Transverse colon (tissue), 4 donors: ENCODE measurements around the gene TMEM134. TPM values are rescaled to one million over a fixed set of nuclear protein-coding genes. Genes with fewer than 3 reads are reported as not detected.

Experiments used
- DNase-seq: peaks from one replicate; pipeline ENCODE4 v3.0.0-alpha.2; 2019
- H3K27ac ChIP-seq, 4 donors: fragments of 200-600 bp; sonication (generic); 2 replicates each; pipeline ENCODE4 v1.5.1; 2016 to 2018; ENCODE audit warnings: inconsistent platforms in 4 of 4
- H3K27me3 ChIP-seq: fragments of 200-600 bp; sonication (generic); 2 replicates; pipeline ENCODE4 v1.5.1; 2017; ENCODE audit warnings: inconsistent platforms
- H3K36me3 ChIP-seq, 4 donors: fragments of 200-600 bp; sonication (generic); 2 replicates each; pipeline ENCODE4 v1.5.1; 2017 to 2019; ENCODE audit warnings: inconsistent platforms in 4 of 4
- H3K4me1 ChIP-seq, 4 donors: fragments of 200-600 bp; sonication (generic); 2 replicates each; pipeline ENCODE4 v1.5.1; 2017 to 2020; ENCODE audit warnings: inconsistent platforms in 4 of 4
- H3K4me3 ChIP-seq, 4 donors: fragments of 200-600 bp; sonication (generic); 1 replicate in 1 of 4; 2 replicates in 3 of 4; pipeline versions ENCODE4 v1.5.1 to v1.6.1; 2017 to 2019; ENCODE audit warnings: inconsistent platforms in 4 of 4
- H3K9me3 ChIP-seq, 2 donors: fragments of 200-600 bp; sonication (generic); 2 replicates each; pipeline ENCODE4 v1.5.1; 2017 to 2019; ENCODE audit warnings: inconsistent platforms in 2 of 2
- EP300 ChIP-seq: sonication (generic); formaldehyde crosslinking; IDR thresholded peaks from one replicate; pipeline ENCODE4 v1.6.1; 2017; ENCODE audit warnings: antibody characterized with exemption, low read depth
- POLR2A ChIP-seq: fragments of 450-650 bp; IDR thresholded peaks from one replicate; pipeline ENCODE4 v1.6.1; 2016; ENCODE audit warnings: antibody characterized with exemption, mild to moderate bottlenecking, moderate library complexity
- POLR2AphosphoS5 ChIP-seq, 3 donors: sonication (generic); formaldehyde crosslinking; IDR thresholded peaks; one replicate each; pipeline ENCODE4 v1.6.1; 2016; ENCODE audit warnings: antibody characterized with exemption in 3 of 3
- WGBS, 2 donors: methylation state at CpG; one replicate each; pipeline ENCODE4 v1.1.5; 2018; ENCODE audit warnings: low coverage in 1 of 2; 5-methylcytosine and 5-hydroxymethylcytosine counted together
- in situ Hi-C, 4 donors: fragments of 200-750 bp; cut with MboI; loops; one replicate each; pipeline versions ENCODE4 v1.15.0 to v1.15.1; 2017; ENCODE audit warnings: low sequenced_read_pairs in 3 of 4, low pct_ligation_motif_present in 1 of 4, low pct_unique_long_range_greater_than_20kb in 1 of 4
- intact Hi-C: fragments of 100-400 bp; cut with DNase I; formaldehyde crosslinking; loops from one replicate; pipeline ENCODE4 v1.15.1; 2023; ENCODE audit warnings: low total_unique reads
- total RNA-seq, 4 donors: library from RNA; depleted of rRNA; stranded (reverse); fragments of >200 nt; gene quantifications; one replicate each; pipeline ENCODE4 v1.1.0, GENCODE V29; 2016
- TF ChIP-seq, protein P1 (sequence below), 5 experiments: fragments of 200-600 bp in 3 of 5; fragments of 450-650 bp in 2 of 5; sonication (generic) in 3 of 5; IDR thresholded peaks; 1 replicate in 2 of 5; 2 replicates in 3 of 5; pipeline ENCODE4 v1.5.1; 2016 to 2017; ENCODE audit warnings: antibody characterized with exemption in 5 of 5, inconsistent platforms in 3 of 5, mild to moderate bottlenecking in 2 of 5, moderate library complexity in 1 of 5

The TMEM134 gene
- total RNA-seq, 4 donors from 2014 or later, result 107 to 347 (median 115) TPM

DNA sequence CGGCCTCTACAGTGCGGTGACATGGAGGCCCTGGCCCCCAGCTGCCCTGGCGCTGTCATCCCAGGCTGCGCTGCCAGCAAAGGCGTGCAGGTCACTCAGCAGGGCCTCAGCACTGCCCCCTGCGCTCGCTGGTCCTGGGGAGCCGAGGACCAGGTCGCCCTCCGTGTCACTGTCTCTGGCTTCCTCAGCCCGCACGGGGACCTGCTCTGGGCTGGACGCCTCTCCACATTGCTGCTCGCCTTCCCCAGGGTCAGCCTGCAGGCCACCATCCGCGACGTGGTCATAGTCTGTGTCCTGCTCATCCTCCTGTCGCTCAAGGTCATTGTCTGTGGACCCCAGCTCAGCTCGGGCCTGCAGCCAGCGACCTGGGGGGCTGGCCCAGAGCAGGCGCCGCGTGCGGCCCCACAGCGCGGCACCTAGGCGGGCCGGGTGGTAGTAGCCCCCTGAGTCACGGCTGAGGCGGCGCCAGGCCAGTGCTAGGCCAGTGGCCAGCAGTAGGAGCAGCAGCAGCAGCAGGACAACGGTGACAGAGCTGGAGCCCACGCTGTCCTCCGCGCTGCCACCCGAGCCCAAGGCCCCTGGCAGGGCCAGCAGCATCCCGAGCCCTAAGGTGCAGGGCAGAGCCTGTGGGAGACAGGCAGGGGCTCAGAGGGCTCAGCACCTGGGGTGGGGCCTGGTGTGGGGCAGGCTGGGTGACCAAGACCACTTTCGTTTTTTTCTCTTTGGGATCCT lies 33.2 kb downstream of the TMEM134 start:
- H3K4me1 ChIP-seq, result peaks cover 0 to 24% (median 10%) of the 10 kb centered on the region in 4 donors
- no peak for DNase-seq
- WGBS, 2 donors, result 76% methylated on average over 33 of the region's 38 CpGs; no CpG with 5 or more reads in 1 of the 2 donors
- intact Hi-C loops, result no loop called here
- H3K27me3 ChIP-seq, result no peaks in the 10 kb centered on the region
- peak overlapping the region; percentile 72 to 83 (median 74) for H3K27ac ChIP-seq
- in situ Hi-C loops, result no loop called here
- H3K4me3 ChIP-seq, result peak overlapping the region in 1 of 4 donors; percentile 41
- TF ChIP-seq POLR2AphosphoS5 (IDR thresholded peaks at IDR 0.05) (peak in 1 of 3 donors; percentile 4), POLR2A (peak; percentile 13), EP300 (no peak)
- TF ChIP-seq, protein P1, sequence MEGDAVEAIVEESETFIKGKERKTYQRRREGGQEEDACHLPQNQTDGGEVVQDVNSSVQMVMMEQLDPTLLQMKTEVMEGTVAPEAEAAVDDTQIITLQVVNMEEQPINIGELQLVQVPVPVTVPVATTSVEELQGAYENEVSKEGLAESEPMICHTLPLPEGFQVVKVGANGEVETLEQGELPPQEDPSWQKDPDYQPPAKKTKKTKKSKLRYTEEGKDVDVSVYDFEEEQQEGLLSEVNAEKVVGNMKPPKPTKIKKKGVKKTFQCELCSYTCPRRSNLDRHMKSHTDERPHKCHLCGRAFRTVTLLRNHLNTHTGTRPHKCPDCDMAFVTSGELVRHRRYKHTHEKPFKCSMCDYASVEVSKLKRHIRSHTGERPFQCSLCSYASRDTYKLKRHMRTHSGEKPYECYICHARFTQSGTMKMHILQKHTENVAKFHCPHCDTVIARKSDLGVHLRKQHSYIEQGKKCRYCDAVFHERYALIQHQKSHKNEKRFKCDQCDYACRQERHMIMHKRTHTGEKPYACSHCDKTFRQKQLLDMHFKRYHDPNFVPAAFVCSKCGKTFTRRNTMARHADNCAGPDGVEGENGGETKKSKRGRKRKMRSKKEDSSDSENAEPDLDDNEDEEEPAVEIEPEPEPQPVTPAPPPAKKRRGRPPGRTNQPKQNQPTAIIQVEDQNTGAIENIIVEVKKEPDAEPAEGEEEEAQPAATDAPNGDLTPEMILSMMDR (IDR thresholded peaks at IDR 0.05), result no peak
- H3K36me3 ChIP-seq, result peaks cover 0 to 20% (median 7%) of the 10 kb centered on the region in 4 donors
- H3K9me3 ChIP-seq, result no peaks in the 10 kb centered on the region

DNA sequence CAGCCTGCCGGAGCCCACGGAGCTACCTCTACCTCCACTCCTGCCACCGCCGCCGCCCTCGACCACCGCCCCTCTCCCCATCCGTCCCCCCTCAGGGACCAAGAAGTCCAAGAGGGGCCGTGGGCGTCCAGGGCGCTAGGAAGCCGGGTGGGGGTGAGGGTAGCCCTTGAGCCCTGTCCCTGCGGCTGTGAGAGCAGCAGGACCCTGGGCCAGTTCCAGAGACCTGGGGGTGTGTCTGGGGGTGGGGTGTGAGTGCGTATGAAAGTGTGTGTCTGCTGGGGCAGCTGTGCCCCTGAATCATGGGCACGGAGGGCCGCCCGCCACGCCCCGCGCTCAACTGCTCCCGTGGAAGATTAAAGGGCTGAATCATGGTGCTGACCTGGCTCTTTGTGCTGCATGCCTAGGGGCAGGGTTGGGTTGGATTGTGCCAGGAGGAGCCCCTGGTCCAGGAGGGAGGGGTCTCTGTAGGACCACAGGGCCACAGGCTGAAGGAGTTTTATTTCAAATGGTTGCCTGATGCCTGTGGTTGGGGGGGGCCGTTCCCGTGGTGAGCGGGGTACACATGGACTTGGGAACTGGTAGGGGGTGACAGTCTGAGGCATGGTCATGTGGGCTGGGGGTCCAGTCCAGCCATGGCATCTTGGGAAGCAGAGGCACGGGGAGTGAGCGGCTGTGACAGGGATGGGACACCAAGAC lies 33.9 kb downstream of the TMEM134 start:
- intact Hi-C loops (no loop called here), in situ Hi-C loops (no loop called here)
- Histone ChIP-seq H3K27ac (peak overlapping the region in 2 of 4 donors; percentile 72 to 83), H3K36me3 (peaks cover 0 to 20% (median 7%) of the 10 kb centered on the region in 4 donors), H3K27me3 (no peaks in the 10 kb centered on the region), H3K9me3 (no peaks in the 10 kb centered on the region), H3K4me3 (peak overlapping the region in 1 of 4 donors; percentile 41), H3K4me1 (peaks cover 0 to 19% (median 8%) of the 10 kb centered on the region in 4 donors)
- TF ChIP-seq POLR2AphosphoS5 (IDR thresholded peaks at IDR 0.05), result no peak
- no peak for TF ChIP-seq EP300
- TF ChIP-seq POLR2A, result no peak
- 70% methylated on average over 26 of the region's 26 CpGs; no CpG with 5 or more reads in 1 of the 2 donors for WGBS, 2 donors
- DNase-seq, result no peak

DNA sequence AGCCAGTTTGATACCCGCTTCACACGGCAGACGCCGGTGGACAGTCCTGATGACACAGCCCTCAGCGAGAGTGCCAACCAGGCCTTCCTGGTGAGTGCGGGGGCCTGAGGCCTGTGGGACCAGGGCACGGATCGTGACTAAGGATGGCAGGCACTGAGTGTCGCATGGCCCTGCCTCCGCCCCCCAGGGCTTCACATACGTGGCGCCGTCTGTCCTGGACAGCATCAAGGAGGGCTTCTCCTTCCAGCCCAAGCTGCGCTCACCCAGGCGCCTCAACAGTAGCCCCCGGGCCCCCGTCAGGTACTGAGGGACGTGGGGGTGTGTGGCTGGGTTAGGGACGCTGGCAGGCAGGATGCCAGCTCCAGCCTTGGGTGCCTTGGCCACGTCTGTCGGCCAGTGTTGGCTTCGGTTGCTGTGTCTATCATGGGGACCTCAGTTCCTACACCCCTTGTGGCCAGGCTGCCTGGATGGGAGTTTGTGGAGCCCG lies 34.6 kb downstream of the TMEM134 start:
- Histone ChIP-seq H3K27me3 (no peaks in the 10 kb centered on the region), H3K36me3 (peaks cover 0 to 20% (median 7%) of the 10 kb centered on the region in 4 donors), H3K27ac (no peak overlapping the region), H3K4me1 (peaks cover 2 to 17% (median 10%) of the 10 kb centered on the region in 4 donors), H3K4me3 (no peak overlapping the region), H3K9me3 (no peaks in the 10 kb centered on the region)
- 87% methylated on average over 21 of the region's 23 CpGs; no CpG with 5 or more reads in 1 of the 2 donors for WGBS, 2 donors
- in situ Hi-C loops (no loop called here), intact Hi-C loops (no loop called here)
- DNase-seq, result no peak
- TF ChIP-seq EP300 (no peak), POLR2A (no peak), POLR2AphosphoS5 (IDR thresholded peaks at IDR 0.05) (no peak)
- TF ChIP-seq, protein P1 (IDR thresholded peaks at IDR 0.05), result no peak

DNA sequence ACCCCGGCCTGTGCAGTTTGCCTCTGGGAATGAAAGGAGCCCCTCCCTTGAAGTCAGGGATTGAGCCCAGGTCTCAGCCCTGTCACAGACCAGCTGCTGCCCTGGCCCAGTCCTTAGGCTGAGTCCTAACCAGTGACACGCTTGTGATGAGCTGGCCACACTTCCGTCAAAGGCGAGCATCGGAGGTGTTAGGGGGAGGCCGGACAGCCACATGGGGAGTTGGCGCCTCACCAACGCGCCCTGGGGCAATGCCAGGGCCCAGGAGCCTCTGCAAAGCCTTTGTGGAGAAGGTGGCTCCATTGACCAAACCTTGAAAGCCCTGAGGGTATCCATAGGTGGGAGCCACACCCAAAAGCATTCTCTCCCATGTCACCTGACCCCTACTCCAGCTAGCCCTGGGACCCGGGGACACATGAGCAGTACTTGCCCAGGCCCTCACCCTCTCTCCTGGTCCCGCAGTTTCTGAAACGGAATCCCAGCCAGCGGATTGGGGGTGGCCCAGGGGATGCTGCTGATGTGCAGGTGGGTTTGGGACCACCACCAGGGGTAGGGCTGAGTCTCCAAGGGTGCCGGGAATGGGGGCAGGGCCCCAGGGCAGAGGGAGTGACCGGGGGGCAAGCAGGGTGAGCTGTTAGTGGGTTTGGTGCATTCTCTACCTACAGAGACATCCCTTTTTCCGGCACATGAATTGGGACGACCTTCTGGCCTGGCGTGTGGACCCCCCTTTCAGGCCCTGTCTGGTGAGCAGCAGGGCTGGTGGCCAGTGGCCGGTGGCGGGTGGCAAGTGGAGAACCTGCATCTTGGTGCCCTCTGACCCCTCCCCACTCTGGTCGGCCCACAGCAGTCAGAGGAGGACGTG lies 35.3 kb downstream of the TMEM134 start:
- H3K4me1 ChIP-seq, result peaks cover 7 to 22% (median 15%) of the 10 kb centered on the region in 4 donors
- no peaks in the 10 kb centered on the region for H3K27me3 ChIP-seq
- no peak overlapping the region for H3K27ac ChIP-seq
- in situ Hi-C loops, result no loop called here
- no peaks in the 10 kb centered on the region for H3K9me3 ChIP-seq
- intact Hi-C loops, result no loop called here
- no peak for DNase-seq
- 80% methylated on average over 22 of the region's 22 CpGs; no CpG with 5 or more reads in 1 of the 2 donors for WGBS, 2 donors
- H3K36me3 ChIP-seq, result peaks cover 0 to 20% (median 7%) of the 10 kb centered on the region in 4 donors
- no peak for TF ChIP-seq POLR2A
- TF ChIP-seq POLR2AphosphoS5 (IDR thresholded peaks at IDR 0.05), result no peak
- no peak for TF ChIP-seq EP300
- TF ChIP-seq, protein P1 (IDR thresholded peaks at IDR 0.05), result no peak
- no peak overlapping the region for H3K4me3 ChIP-seq
